GM21576 (cell line): ENCODE results near the gene GPR63.

Source experiments
- ATAC-seq: cut with Tn5 transposase; IDR thresholded peaks from one replicate; pipeline ENCODE4 v1.9.1; 2021; ENCODE audit warnings: mild to moderate bottlenecking, moderate library complexity; ENCODE audit not compliant: unreplicated experiment

The GPR63 gene

DNA sequence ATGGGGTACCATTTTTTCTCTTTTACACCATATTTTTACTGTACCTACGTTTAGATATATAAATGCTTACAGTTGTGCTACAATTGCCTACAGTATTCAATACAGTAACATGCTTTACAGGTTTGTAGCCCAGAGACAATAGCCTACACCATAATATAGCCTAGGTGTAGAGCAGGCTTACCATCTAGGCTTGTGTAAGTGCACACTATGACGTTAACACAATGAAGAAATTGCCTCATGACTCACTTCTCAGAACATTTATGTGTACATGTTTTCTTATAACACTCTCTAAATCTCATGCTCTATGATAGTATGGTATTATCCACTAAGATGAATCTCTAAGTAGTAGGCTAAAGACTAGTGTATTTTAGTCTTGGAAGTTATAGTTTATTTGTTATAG, 13.5 kb downstream of the GPR63 start:
- ATAC-seq = no peak

DNA sequence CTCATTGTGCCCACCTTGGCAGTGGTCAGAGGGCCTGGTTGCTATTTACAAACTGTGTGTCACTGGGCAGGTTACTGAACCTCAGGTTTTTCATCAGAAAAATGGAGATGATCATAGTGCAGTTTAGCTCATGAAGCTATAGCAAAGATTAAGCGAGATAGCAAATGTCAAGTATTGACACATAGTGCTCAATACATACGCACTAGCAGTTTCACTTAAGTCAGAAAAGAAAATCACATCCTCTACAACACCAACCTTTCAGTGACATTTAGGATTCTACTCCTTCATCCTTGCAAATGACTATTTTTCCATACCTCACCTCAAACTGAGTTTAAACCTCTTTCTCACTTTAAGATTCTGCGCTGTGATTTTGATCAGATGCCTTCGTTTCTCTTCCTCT, 16.2 kb downstream of the GPR63 start:
- ATAC-seq = no peak

DNA sequence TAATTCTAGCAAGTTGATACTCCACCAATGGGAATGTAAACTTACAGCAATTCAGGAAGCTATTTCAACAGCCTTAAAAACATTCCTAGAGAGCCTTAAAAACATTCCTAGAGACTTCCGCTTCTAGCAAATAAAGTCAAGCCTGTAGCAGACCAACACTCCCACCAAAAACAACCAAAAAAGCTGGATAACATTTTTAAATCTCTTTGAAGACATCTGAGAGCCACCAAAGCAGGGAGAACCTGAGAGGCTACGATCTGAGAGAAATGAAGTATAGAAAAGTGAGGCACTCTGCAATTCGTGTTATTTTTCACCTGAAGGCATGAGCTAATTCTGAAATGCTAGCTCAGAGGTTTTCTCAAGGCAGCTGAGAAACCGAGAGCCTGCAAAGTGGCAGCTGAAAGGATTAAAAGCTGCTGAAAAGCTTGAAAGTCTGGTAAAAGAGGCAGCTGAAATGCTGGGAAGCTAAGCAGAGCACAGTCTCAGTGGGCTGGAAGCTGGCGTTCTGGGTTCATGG, 20.9 kb downstream of the GPR63 start:
- no peak for ATAC-seq

DNA sequence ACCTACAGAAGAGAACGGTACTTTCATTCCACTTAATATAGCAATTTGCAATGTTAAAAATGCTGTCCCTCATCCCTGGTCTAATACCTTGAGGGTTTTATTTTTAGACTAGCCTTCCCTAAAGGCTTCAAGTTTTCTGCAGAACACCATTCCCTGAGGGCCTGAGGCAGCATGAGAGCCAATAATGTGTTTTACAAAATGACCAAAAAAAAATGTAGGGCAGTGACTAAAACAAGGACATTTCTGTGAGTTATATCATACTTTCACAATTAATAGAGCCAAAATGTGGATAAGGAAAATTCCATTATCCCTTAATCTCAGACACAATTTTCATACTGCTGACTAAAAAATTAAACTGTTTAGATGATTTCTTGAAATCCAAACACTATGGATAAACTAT, 22.7 kb downstream of the GPR63 start:
- no peak for ATAC-seq

DNA sequence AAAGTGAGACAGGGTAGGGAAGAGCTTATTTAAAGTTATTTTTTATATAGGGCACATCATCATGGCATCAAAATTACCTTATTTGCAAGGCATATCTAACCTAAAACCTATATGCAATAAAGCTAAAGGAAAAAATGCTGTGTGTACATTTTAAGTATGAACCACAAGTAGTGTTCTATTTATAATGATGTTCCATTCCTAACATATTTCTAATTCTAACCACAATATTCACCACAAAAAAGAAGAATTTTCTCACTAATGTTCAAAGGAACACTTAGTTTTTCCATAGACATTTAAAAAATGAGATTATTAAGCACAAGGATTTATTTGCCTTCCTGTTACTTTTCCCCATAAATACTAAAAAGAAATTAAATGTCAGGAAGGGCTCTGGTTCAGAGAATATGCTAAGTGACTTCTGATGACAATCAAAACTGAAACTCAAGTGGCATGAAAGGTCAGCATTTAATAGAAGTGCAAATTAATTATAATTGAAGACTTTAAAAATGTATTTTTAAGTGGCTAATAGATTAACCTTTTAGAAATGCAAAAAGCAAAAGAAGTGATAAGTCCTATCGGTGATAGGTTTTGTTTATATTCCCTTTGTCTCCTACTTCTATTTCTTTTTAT, 25.1 kb downstream of the GPR63 start:
- ATAC-seq = no peak

DNA sequence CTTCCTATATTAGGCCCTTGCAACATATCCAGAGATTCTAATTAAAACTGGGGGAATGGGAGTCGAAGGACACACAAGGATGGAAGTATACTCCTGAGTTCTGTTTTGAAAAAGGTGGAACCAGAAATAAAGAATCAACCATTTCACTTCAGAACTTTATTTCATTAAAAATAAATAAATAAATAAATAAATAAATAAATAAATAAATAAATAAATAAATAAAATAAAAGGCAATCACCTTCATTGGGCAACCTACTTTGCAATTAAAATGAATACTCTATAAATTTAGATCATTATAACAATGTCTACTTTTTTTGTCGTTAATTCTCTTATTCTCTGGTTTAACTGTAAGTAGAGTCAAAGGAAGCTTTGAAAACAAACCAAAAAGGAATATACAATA, 25.6 kb downstream of the GPR63 start:
- no peak for ATAC-seq

DNA sequence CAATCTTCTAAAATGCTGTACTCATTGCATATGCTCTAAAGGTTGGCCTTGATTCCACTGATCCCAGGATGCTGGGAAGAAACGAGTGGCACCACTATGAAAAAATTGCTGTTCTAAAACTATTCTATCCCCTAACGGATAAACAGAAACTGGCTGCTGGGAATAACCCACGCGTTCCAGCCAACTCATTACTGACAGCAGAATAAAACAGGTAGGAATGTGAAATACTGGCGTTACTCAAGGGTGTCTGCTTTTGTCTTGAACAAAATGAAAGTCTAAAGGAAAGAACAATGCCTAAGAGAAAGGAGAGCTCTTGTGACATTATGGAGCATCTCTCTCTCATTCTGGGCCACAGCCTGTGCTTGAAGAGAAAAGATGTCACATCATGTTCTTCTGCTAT, 26.1 kb downstream of the GPR63 start:
- ATAC-seq = no peak

DNA sequence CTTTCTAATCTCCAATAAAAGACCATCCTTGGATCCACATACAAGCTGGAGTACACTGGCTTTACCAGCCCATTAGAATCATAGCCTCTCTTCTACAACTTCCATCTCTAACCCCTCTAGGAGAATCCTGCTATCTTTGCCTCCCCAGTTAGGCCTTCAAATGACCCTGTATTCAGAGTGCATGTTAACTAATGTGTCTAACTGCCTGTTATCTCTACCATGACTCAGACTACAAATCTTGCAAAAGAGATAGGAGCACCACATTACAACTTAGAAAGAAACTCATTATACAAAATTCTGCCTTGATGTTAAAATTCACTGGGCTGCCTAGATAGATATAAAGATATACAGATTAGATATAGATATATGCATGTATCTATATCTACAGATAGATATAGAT, 28.2 kb downstream of the GPR63 start:
- ATAC-seq = no peak

DNA sequence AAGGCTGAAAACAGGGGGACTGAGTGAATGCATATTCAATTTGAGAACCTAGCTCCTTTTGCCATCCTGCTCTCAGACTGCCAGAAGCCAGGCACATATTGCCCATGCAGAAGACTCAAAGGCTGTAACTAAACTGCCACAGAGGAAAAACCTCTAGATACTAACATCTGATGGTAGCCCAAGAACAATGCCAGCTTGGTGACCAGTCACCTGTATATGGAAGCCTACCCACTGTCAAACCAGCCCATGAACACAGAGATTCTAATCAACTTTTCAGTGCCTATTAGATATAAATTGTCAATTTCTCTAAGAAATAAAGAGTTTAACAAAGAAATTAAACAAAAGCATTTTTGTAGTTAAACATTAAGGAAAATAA, 34.2 kb downstream of the GPR63 start:
- ATAC-seq = no peak

DNA sequence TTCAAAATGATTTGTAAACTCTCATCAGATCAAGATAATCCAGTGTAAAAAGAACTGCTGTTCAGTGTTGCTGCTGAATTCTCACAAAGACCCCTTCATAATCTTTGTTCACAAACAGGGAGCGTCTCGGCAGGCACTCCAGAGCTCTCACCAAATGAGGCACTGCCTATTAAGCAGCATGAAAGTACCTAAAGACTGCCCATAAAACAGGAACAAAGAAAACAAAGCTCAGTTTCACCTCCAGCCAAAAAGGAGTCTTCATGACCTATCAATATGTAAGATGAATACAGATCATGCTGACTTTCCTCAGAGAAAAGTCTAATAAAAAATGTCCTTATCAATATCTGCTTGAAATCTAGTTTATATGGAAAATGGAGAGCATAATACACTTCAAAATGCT, 41.8 kb downstream of the GPR63 start:
- peak; percentile 81 for ATAC-seq

DNA sequence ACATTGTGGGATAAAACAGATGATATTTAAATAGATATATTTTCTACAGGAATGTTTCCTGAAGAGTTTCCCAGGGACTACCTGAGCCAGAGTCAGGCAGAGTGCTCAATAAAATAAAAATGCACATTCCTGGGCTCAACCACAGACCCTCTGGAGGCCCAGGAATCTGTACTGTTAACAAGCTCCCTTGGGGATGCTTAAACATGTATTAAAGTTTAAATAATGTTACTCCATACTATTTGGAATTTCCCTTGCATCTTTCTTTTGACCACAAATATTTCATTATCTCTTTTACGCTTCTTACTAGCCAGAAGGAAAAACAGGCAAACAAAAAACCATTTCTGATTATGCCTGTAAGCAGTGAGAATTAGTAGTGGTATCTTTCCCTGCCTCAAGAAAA, 42.3 kb downstream of the GPR63 start:
- ATAC-seq = no peak

DNA sequence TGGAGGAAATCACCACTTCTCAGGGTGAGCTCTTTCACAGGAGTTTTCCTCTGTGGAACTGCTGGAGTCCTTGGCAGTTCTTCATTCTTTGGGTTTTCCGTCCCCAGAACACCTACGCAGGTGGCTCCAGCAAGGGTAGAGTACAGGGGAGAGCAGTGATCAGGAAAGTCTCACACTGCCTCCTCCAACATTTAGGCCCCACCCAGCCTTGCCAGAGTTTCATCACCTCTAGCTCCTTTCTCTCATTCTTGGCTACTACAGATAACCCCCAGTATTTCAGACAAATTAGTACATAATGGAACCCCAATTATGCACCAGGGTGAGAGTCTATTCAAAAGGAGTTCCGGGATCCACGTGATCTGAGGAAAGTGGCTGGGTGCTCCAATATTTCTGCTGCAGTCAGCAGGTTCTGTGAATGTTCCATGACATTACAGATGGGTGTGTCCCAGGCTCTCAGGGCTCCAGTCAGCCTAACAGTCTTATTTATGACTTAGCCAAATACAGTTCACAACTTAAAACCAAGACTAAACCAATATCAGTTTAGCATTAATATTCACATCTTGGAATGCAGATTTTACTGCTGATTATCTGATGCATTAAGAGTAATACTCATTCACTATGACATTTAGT, 44.6 kb downstream of the GPR63 start:
- no peak for ATAC-seq

DNA sequence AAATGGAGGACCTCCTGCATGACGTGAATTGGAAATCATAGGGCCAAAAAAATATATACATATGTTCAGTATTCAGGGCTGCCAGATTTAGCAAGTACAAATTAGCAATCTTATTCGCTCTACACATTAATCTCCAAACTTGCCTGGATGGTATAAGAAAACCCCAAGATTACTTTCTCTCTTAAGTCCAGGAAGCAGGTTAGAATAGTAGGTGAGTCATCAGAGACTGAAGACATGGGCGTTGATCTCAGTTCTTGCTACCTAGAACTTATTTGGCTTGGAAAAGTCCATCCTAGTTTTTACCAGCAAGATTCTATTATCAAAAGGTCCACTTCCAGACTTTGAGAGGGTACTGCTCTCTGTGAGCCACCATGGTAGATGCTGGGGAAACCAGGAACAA, 47.4 kb downstream of the GPR63 start:
- no peak for ATAC-seq

DNA sequence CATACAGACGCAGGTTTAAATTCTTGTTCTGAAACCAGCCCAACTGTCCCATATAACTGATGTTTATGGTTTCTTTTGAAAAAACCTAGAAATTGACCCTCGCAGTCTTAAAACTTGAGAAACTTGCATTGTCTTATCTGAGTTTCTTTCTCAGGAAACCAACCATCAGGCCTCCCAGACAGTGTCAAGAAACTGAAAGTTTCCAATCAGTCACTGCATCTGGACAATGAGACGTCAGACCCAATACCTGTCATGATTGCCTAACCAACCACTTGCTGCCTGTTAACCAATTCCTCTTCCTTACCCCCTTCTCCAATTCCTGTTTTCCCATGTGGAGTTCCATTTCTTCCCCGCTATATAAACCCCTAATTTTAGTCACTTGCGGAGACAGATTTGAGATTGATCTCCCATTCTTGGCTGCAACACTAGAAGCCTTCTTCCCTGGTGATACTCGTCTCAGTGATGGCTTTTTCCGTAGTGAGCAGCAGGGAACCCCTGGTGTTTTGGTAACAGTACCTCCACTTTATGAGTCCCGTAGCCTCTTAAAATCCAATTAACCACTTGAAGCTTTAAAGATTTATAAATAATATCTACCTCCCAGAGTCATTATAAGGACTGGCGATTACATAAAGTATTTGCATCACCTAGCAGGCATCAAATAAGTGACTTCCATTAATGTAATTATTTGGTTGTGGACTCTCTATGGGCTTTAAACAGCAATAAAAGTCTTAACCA, 49.3 kb downstream of the GPR63 start:
- no peak for ATAC-seq

DNA sequence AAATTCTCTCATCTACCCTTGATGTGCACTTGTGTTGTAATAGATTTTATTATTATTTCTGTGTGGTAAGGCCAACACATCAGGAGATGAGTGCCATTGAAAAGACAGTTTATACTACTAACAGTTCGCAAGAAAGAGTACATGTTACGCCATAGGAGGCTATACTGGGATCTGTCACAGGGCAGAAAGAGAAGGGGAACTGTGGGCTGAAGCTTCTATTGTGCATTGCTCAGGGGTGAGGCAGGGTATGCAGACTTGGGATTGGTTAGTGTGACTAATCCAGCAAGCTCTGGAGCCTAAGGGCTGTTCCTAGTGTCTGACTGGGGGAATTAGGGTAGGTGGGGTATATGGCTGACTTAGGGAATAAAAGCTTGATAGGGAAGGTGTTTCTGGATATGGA, 50.9 kb downstream of the GPR63 start:
- ATAC-seq = no peak

DNA sequence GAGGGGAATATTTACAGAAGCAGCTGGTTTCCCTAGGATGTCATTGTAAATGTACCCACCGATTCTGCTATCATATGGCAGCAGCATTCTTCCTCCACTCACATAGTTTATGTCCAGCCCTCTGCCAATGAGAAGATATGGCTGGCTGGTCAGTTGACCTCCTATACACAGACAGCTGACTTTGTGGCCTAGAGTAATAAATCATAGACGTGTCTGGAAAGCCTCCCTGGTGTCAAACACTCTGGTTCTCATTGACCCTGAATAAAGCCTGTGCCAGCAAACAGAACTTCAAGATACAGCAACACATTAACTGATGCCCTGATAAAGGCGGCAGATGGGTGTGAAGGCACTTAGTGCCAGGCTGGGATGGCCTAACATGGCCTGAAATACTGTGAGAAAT, 52.6 kb downstream of the GPR63 start:
- no peak for ATAC-seq

DNA sequence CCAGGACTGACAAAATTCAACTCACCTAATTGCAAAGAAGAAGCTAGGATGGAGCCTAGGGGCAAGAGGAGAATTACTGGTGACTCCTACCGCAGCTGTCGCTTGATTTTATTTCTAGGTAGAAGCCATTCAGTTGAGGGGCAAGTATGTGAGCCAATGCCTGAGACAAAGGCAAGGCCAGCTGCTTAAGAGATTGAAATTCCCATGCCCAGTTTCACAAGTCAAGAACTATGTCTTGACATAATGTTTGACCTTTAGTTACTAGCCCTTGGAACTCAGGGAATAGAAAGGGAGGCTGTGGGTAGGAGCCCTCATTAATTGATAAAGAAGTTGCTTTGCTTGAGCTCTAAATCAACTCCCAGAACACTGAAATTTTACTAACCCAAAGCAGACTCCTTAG, 54.0 kb downstream of the GPR63 start:
- ATAC-seq = no peak

DNA sequence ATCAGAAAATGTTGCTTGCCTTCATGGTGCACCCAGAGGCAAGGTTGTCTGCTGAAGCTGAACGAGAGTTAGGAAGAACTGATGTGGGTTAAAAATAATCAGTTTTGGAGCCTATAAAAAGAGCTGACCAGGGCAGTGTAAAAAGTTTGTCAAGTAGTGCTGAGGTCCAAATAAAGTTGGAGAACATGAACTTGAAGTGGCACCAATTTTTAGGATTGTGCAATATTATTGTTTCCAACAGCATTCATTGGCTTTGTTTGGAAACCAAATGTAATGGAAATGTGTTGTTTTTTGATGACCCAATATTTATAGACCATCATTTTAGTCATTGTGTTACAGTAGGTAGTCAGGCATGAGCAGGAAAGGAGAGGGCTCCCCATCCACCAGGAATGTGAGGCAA, 55.7 kb downstream of the GPR63 start:
- no peak for ATAC-seq

DNA sequence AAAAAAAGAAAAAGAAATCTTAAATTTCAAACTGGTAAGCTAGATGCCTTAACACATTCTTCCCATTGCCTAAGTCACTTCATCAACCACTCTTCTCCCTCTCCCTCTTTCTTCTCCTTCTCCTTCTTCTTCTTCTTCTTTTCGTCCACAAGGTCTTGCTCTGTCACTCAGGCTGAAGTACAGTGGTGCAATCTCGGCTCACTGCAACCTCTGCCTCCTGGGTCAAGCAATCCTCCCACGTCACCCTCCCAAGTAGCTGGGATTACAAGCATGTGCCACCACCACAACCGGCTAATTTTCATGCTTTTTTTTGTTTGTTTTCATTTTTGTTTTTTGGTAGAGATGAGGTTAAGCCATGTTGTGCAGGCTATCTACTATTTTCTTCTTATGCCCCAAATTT, 60.2 kb downstream of the GPR63 start:
- ATAC-seq = no peak

DNA sequence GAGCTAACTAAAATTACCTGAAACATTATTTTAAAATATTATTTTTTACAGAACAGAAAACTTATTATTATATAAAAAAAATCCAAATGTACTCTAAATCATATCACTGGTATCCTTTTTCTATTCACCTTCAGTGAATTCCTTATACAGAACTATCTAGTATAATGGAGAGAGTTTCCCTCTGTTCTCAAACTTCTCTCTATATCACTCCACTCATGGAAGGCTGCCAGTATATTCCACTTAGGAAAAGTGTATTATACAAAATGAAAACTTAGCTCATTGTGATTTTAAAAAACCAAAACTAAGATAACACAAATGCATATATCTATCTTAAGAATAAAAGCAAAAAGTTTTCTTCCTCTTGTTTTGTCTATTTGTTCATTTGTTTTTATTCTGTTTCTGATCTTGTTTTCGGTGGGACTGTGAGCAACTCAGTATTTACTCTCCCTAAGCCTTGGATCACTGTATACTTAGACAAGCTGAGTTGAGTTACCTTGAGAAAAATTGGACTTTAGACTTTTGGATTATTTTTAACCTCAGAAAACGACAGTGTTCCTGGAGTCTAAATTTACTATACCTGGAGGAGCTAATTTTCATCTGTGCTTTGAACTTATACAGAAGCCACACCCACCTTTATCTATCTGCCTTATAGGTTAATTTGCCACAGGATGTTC, 61.4 kb downstream of the GPR63 start:
- ATAC-seq = no peak

DNA sequence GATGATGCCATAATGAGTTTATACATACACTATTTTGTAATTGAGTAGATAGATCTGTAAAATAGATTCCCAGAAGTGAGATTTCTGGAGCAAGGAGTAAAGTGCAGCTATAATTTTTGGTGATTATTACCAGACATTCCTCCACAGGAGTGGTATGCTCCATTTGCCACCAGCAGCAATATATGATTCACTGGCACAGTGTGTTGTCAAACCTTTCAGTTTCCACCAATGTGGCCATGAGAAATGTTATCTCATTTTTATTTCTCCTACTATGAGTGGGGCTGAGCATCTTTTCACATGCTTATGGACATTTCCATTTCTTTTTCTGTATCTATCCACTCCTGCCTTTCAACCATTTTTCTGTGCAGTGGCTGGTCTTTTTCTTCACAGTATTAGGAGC, 70.5 kb downstream of the GPR63 start:
- ATAC-seq = no peak

DNA sequence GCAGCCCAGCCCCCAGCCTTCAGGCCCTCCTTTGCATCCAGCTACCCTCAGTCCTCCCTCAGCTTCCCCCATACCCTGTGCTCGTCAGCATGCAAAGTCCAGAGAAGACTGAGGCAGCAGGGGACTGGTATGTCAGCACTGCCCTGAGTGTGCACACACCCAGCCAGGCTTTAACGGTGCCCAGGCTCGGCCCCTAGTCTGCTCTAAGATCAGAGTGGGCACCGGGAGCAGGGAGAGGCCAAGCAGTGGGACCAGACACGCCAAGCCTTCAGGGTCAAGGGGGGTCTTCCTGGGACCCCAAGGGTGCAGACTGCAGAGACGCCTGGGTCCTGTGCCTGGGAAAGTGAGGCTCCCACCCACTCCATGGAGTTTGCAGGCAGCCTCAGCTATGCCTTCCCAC, 74.7 kb downstream of the GPR63 start:
- ATAC-seq = no peak
